ENCODE results near the gene CNOT3. TPM values are rescaled to one million over a fixed set of nuclear protein-coding genes. Genes with fewer than 3 reads are reported as not detected.
A peak's percentile ranks its signal among the peaks of the same experiment; 100 is the strongest.

Gene CNOT3
- total and polyA plus RNA-seq, 2 donors (not counting 3 experiments of a cell fraction or from before 2014, with no cell fraction given): 20.4 to 74.7 TPM

DNA sequence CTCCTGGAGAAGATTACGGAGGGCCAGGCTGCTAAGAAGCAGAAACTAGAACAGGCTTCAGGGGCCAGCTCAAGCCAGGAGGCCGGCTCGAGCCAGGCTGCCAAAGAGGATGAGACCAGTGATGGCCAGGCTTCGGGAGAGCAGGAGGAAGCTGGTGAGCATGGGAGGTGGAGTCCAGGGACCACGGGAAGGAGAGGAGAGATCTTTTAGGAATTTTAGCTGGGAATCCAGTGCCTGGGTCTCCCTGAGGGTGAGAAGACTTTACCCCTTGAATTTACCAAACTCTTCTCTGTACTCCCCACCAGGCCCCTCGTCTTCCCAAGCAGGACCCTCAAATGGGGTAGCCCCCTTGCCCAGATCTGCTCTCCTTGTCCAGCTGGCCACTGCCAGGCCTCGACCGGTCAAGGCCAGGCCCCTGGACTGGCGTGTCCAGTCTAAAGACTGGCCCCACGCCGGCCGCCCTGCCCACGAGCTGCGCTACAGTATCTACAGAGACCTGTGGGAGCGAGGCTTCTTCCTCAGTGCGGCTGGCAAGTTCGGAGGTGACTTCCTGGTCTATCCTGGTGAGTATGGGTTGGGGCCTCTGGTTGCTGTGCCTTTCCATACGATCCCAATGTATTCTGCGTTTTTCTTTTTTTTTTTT is 54.4 kb downstream of the CNOT3 start:
- ChIA-PET CTCF (interaction anchor here (1.4 to 2.7 kb wide), 6 partner anchors 9 to 74 kb away, joined by 3 to 15 read pairs (median 7); partner anchors contain the start of gene RPS9), POLR2A (interaction anchor here (0.7 to 5.2 kb wide), 3 partner anchors 9 to 34 kb away, joined by 4 to 91 read pairs (median 5); partner anchors contain the start of gene RPS9)
- peak overlapping the region; percentile 90 for H3K4me2 ChIP-seq (ENCODE audit: insufficient read depth, low read length)
- intact Hi-C loops (cut with micrococcal nuclease) (loop anchor here (2.0 kb wide), 2 partner anchors 271 to 279 kb away; partner anchors contain the start of gene LENG9), dilution Hi-C loops (cut with MboI; ENCODE audit: extremely low pct_ligation_motif_present, low sequenced_read_pairs) (no loop called here)
- no peaks in the 10 kb centered on the region for H4K20me1 ChIP-seq (replicated peaks; ENCODE audit: control insufficient read depth, extremely low read depth, insufficient read depth, low read length)
- H3K27me3 ChIP-seq (ENCODE audit: control insufficient read depth in 2 of 2, insufficient read depth in 2 of 2, low read length in 2 of 2): no peaks in the 10 kb centered on the region
- H3K4me3 ChIP-seq (replicated peaks in 1 of 3; ENCODE audit: insufficient read depth in 1 of 3, low read depth in 1 of 3, low read length in 3 of 3): peak overlapping the region; percentile 64 to 88 (median 78)
- BruUV-seq (replicated peaks): no TSS peak
- H3K9me1 ChIP-seq (replicated peaks; ENCODE audit: control insufficient read depth, extremely low read depth, insufficient read depth, low read length): no peaks in the 10 kb centered on the region
- H3K9me3 ChIP-seq (replicated peaks; ENCODE audit: control insufficient read depth, insufficient read depth, low read length): no peaks in the 10 kb centered on the region
- TF ChIP-seq POLR2AphosphoS5 (IDR thresholded peaks at IDR 0.05; ENCODE audit: insufficient read depth, low read depth, low read length) (no peak), POLR2A (IDR thresholded peaks at IDR 0.05; ENCODE audit: low read depth, low read length) (no peak), JUN (IDR thresholded peaks at IDR 0.05; ENCODE audit: borderline replicate concordance, insufficient read depth, insufficient read length, low read depth) (no peak), EZH2 (IDR thresholded peaks at IDR 0.05; ENCODE audit: borderline replicate concordance, low read depth, low read length, severe bottlenecking) (no peak), GATA2 (IDR thresholded peaks at IDR 0.05; ENCODE audit: insufficient read depth, insufficient read length, low read depth, low read length) (no peak), FOS (IDR thresholded peaks at IDR 0.05; ENCODE audit: borderline replicate concordance, insufficient read depth, low read length) (no peak), MYC (IDR thresholded peaks at IDR 0.05; ENCODE audit: low read depth, low read length) (no peak)
- TF ChIP-seq, protein P1, sequence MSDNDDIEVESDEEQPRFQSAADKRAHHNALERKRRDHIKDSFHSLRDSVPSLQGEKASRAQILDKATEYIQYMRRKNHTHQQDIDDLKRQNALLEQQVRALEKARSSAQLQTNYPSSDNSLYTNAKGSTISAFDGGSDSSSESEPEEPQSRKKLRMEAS (IDR thresholded peaks at IDR 0.05; ENCODE audit: insufficient read depth, insufficient read length): no peak
- TF ChIP-seq, protein P2, sequence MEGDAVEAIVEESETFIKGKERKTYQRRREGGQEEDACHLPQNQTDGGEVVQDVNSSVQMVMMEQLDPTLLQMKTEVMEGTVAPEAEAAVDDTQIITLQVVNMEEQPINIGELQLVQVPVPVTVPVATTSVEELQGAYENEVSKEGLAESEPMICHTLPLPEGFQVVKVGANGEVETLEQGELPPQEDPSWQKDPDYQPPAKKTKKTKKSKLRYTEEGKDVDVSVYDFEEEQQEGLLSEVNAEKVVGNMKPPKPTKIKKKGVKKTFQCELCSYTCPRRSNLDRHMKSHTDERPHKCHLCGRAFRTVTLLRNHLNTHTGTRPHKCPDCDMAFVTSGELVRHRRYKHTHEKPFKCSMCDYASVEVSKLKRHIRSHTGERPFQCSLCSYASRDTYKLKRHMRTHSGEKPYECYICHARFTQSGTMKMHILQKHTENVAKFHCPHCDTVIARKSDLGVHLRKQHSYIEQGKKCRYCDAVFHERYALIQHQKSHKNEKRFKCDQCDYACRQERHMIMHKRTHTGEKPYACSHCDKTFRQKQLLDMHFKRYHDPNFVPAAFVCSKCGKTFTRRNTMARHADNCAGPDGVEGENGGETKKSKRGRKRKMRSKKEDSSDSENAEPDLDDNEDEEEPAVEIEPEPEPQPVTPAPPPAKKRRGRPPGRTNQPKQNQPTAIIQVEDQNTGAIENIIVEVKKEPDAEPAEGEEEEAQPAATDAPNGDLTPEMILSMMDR (IDR thresholded peaks at IDR 0.05; ENCODE audit: extremely low read depth in 1 of 2, insufficient read depth in 1 of 2, low read depth in 1 of 2, low read length in 2 of 2): no peak
- FAIRE-seq (no peak), DNase-seq (ENCODE audit: low read depth, low spot score) (no peak)
- peak overlapping the region; percentile 84 for H3K9ac ChIP-seq (replicated peaks; ENCODE audit: extremely low read depth, insufficient read depth, low read length)
- H2AFZ ChIP-seq (ENCODE audit: low read depth, low read length): peak overlapping the region; percentile 92
- H3K27ac ChIP-seq (ENCODE audit: insufficient read depth, low read depth, low read length): peak overlapping the region; percentile 86
- peaks cover 1 to 8% of the 10 kb centered on the region in 2 experiments for H3K36me3 ChIP-seq (ENCODE audit: control insufficient read depth in 2 of 2, extremely low read depth in 1 of 2, insufficient read depth in 2 of 2, low read length in 2 of 2)
- H3K4me1 ChIP-seq (ENCODE audit: control insufficient read depth, extremely low read depth, insufficient read depth, low read length): peaks cover 16% of the 10 kb centered on the region
- peaks cover 30% of the 10 kb centered on the region for H3K79me2 ChIP-seq (ENCODE audit: control insufficient read depth, insufficient read depth, low read length)

All from endothelial cell of umbilical vein (primary cell).